ENCODE measurements around the gene NUBPL.
"Not testable (repeated sequence)": the region's sequence is repeated elsewhere in the genome, so short reads cannot be mapped to it uniquely, and the experiment has no call there.

DNA sequence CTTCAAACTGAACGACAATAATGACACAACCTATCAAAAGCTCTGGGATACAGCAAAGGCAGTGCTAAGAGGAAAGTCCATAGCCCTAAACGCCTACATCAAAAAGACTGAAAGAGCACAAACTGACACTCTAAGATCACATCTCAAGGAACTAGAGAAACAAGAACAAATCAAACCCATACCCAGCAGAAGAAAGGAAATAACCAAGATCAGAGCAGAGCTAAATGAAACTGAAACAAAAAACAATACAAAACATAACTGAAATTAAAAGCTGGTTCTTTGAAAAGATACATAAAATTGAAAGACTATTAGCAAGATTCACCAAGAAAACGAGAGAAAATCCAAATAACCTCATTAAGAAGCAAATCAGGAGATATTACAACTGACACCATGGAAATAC, 306.9 kb downstream of the NUBPL start:
- TF ChIP-seq CTCF (IDR thresholded peaks at IDR 0.05; ENCODE audit: low read depth, low read length, poor library complexity, severe bottlenecking); EZH2phosphoT487 (IDR thresholded peaks at IDR 0.05; ENCODE audit: borderline replicate concordance, low read length): not testable (repeated sequence)

Data from DOHH2 (cell line).